HG02571 (cell line): ENCODE data around the gene CEP95.
"Not testable (repeated sequence)": the region's sequence is repeated elsewhere in the genome, so short reads cannot be mapped to it uniquely, and the experiment has no call there.

ENCODE experiments used
- ATAC-seq: cut with Tn5 transposase; IDR thresholded peaks from one replicate; pipeline ENCODE4 v1.9.1; 2021; ENCODE audit warnings: mild to moderate bottlenecking, moderate library complexity; ENCODE audit not compliant: unreplicated experiment

CEP95 gene

GRCh38 chr17:64564098-64564497 is 57.3 kb downstream of the CEP95 start:
- ATAC-seq = no peak

GRCh38 chr17:64565563-64565962 is 58.8 kb downstream of the CEP95 start:
- no peak for ATAC-seq

GRCh38 chr17:64571746-64572145 is 65.0 kb downstream of the CEP95 start:
- ATAC-seq = no peak

GRCh38 chr17:64572682-64573154 is 65.9 kb downstream of the CEP95 start:
- no peak for ATAC-seq

GRCh38 chr17:64573214-64573613 is 66.4 kb downstream of the CEP95 start:
- no peak for ATAC-seq

GRCh38 chr17:64574646-64575045 is 67.9 kb downstream of the CEP95 start:
- ATAC-seq = no peak

GRCh38 chr17:64575431-64575830 is 68.7 kb downstream of the CEP95 start:
- no peak for ATAC-seq

- ATAC-seq = not testable (repeated sequence)
Measured at GRCh38 chr17:64577025-64577424, 70.2 kb downstream of the CEP95 start.

GRCh38 chr17:64579917-64580316 is 73.1 kb downstream of the CEP95 start:
- no peak for ATAC-seq

GRCh38 chr17:64580384-64581315 is 73.9 kb downstream of the CEP95 start:
- ATAC-seq = no peak

- ATAC-seq = no peak
Measured at GRCh38 chr17:64583038-64583437, 76.3 kb downstream of the CEP95 start.

GRCh38 chr17:64585146-64585545 is 78.4 kb downstream of the CEP95 start:
- ATAC-seq = no peak
